A673 (cell line): ENCODE results near the gene SRD5A1. TPM values are rescaled to one million over a fixed set of nuclear protein-coding genes. Genes with fewer than 3 reads are reported as not detected.

Experiments used
- BruUV-seq: library from RNA; stranded (reverse); fragments of 400-500 nt; replicated peaks from 2 replicates; lab custom pipeline; 2021; lab: Mats Ljungman, UMichigan
- CTCF ChIA-PET: fragments of 300-600 bp; sonication (Branson Sonifier 250); formaldehyde crosslinking; loops from one replicate; lab custom pipeline; 2022; ENCODE audit warnings: antibody characterized with exemption; lab: Charles Lee
- POLR2A ChIA-PET: fragments of 300-600 bp; sonication (Branson Sonifier 250); formaldehyde crosslinking; loops from one replicate; lab custom pipeline; 2022; ENCODE audit warnings: antibody characterized with exemption; ENCODE audit not compliant: low non-redundant PET; lab: Charles Lee
- DNase-seq: peaks from one replicate; pipeline ENCODE4 v3.0.0-alpha.2; 2015; ENCODE audit warnings: low spot score
- H3K27ac ChIP-seq: fragments of 200-600 bp; sonication (generic); 2 replicates; pipeline ENCODE4 v1.5.1; 2016; ENCODE audit warnings: mixed run types, low read depth, mild to moderate bottlenecking, mixed read lengths, antibody characterized with exemption, low read length; ENCODE audit not compliant: poor library complexity, severe bottlenecking
- H3K27me3 ChIP-seq: fragments of 200-600 bp; sonication (generic); replicated peaks from 2 replicates; pipeline ENCODE4 v1.6.1; 2017; ENCODE audit warnings: mixed run types, low read depth, mild to moderate bottlenecking, mixed read lengths, antibody characterized with exemption, low read length; ENCODE audit not compliant: insufficient read depth, poor library complexity
- H3K36me3 ChIP-seq: fragments of 200-600 bp; sonication (generic); 2 replicates; pipeline ENCODE4 v1.6.1; 2016; ENCODE audit warnings: mixed run types, mild to moderate bottlenecking, mixed read lengths, antibody characterized with exemption, low read length; ENCODE audit not compliant: insufficient read depth, poor library complexity, severe bottlenecking
- H3K4me1 ChIP-seq: fragments of 200-600 bp; sonication (generic); 2 replicates; pipeline ENCODE4 v1.6.1; 2017; ENCODE audit warnings: mixed run types, mild to moderate bottlenecking, mixed read lengths, antibody characterized with exemption, low read length; ENCODE audit not compliant: insufficient read depth, poor library complexity, severe bottlenecking
- H3K4me3 ChIP-seq: fragments of 200-600 bp; sonication (generic); 2 replicates; pipeline ENCODE4 v1.5.1; 2016; ENCODE audit warnings: low read depth, mixed run types, mild to moderate bottlenecking, mixed read lengths, low read length; ENCODE audit not compliant: poor library complexity, severe bottlenecking
- H3K9me3 ChIP-seq: fragments of 200-600 bp; sonication (generic); 2 replicates; pipeline ENCODE4 v1.6.1; 2016; ENCODE audit warnings: mixed run types, low read depth, mild to moderate bottlenecking, mixed read lengths, antibody characterized with exemption, low read length; ENCODE audit not compliant: poor library complexity, severe bottlenecking
- CTCF ChIP-seq: fragments of 300-800, 200-600 bp; sonication (generic); conservative IDR thresholded peaks from 2 replicates; pipeline ENCODE4 v1.5.1; 2017; ENCODE audit warnings: low read depth, mild to moderate bottlenecking, antibody characterized with exemption, low read length, moderate library complexity, mixed read lengths
- EZH2 ChIP-seq: fragments of 200-600 bp; sonication (generic); IDR thresholded peaks from 2 replicates; pipeline ENCODE4 v1.6.1; 2017; ENCODE audit warnings: borderline replicate concordance, low read depth, mild to moderate bottlenecking, mixed read lengths, antibody characterized with exemption, low read length; ENCODE audit not compliant: poor library complexity, severe bottlenecking
- intact Hi-C: fragments of 100-400 bp; cut with micrococcal nuclease; formaldehyde crosslinking; loops from one replicate; pipeline ENCODE4 v1.10.0; 2022; ENCODE audit not compliant: unreplicated experiment
- total RNA-seq: library from RNA; stranded (reverse); gene quantifications from 2 replicates; pipeline ENCODE4 v1.2.3, GENCODE V29; 2021

SRD5A1 gene
- total RNA-seq, 1 experiment from 2014 or later, result 32.0 TPM

GRCh38 chr5:6587171-6587570, 46.1 kb upstream of the SRD5A1 start:
- BruUV-seq, result no TSS peak
- POLR2A ChIA-PET, result no interaction called here

GRCh38 chr5:6590581-6590980, 42.7 kb upstream of the SRD5A1 start:
- DNase-seq, result no peak
- Histone ChIP-seq H3K27ac (no peak overlapping the region), H3K9me3 (no peaks in the 10 kb centered on the region), H3K4me3 (no peak overlapping the region), H3K4me1 (no peaks in the 10 kb centered on the region), H3K36me3 (no peaks in the 10 kb centered on the region), H3K27me3 (peaks cover 8% of the 10 kb centered on the region)
- TF ChIP-seq EZH2, result no peak
- no peak for TF ChIP-seq CTCF
- CTCF ChIA-PET, result no interaction called here
- POLR2A ChIA-PET, result no interaction called here
- intact Hi-C loops, result no loop called here
- no TSS peak for BruUV-seq

More at GRCh38 chr5:6587171-6587570, 46.1 kb upstream of the SRD5A1 start:
- DNase-seq, result no peak
- peaks cover 39% of the 10 kb centered on the region for H3K27me3 ChIP-seq
- intact Hi-C loops, result no loop called here
- H3K9me3 ChIP-seq, result no peaks in the 10 kb centered on the region
- no peaks in the 10 kb centered on the region for H3K4me1 ChIP-seq
- CTCF ChIA-PET, result no interaction called here
- TF ChIP-seq CTCF (no peak), EZH2 (no peak)
- no peak overlapping the region for H3K4me3 ChIP-seq
- H3K27ac ChIP-seq, result no peak overlapping the region
- H3K36me3 ChIP-seq, result no peaks in the 10 kb centered on the region

DNA sequence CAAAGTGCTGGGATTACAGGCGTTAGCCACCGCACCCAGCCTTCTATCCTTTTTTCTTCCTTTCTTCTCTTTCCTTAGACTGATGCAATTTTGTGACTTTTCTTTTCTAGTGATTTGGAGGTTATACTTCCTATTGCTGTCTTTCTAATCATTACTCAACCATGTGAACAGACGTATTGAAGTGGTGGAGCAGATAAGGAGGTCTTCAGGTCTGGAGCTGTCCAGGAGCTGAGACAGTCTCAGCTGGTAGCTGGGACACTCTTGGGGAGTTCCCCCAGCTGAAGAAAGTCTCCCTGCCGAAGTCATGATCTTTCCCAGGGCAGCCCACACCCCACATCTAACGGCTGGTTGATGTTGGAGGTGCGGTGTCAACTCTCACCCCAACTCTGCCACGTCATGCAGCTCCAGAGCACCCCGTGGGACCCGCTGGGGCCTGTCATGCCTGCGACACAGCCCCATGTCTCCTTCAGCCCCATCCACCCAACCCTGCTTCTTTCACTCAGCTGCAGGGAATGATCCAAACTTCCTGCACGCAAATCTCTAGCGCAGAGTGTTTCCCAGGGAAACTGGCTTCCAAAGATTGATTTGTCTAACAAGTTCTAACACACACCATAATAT, 41.5 kb upstream of the SRD5A1 start:
- BruUV-seq, result no TSS peak
- Histone ChIP-seq H3K36me3 (no peaks in the 10 kb centered on the region), H3K27me3 (peaks cover 6% of the 10 kb centered on the region), H3K27ac (no peak overlapping the region), H3K9me3 (no peaks in the 10 kb centered on the region), H3K4me1 (no peaks in the 10 kb centered on the region), H3K4me3 (no peak overlapping the region)
- no peak for DNase-seq
- ChIA-PET CTCF (no interaction called here), POLR2A (no interaction called here)
- intact Hi-C loops, result no loop called here
- TF ChIP-seq EZH2 (no peak), CTCF (no peak)
